Spleen (tissue), 11 donors: ENCODE results near the gene KNL1. TPM values are rescaled to one million over a fixed set of nuclear protein-coding genes. Genes with fewer than 3 reads are reported as not detected.
A peak's percentile ranks its signal among the peaks of the same experiment; 100 is the strongest.

ENCODE experiments used
- DNase-seq: peaks from one replicate; pipeline ENCODE4 v3.0.0-alpha.2; 2020
- H3K27ac ChIP-seq, 8 donors: fragments of 200-600 bp; sonication (generic) in 7 of 8; 1 replicate in 4 of 8; 2 replicates in 4 of 8; pipeline versions ENCODE4 v1.5.0 to v1.8.0; 2016 to 2021; ENCODE audit warnings: inconsistent platforms in 4 of 8, mild to moderate bottlenecking in 4 of 8, moderate library complexity in 1 of 8
- H3K27me3 ChIP-seq, 7 donors: fragments of 200-600 bp; sonication (generic) in 6 of 7; replicated peaks in 1 of 7; 1 replicate in 4 of 7; 2 replicates in 3 of 7; pipeline versions ENCODE4 v1.5.0 to v1.8.0; 2016 to 2021; ENCODE audit warnings: inconsistent platforms in 3 of 7, mild to moderate bottlenecking in 1 of 7
- H3K36me3 ChIP-seq, 6 donors: fragments of 200-600 bp; sonication (generic) in 5 of 6; 1 replicate in 4 of 6; 2 replicates in 2 of 6; pipeline versions ENCODE4 v1.5.0 to v1.8.0; 2016 to 2021; ENCODE audit warnings: inconsistent platforms in 2 of 6
- H3K4me1 ChIP-seq, 6 donors: fragments of 200-600 bp; sonication (generic) in 5 of 6; 1 replicate in 3 of 6; 2 replicates in 3 of 6; pipeline versions ENCODE4 v1.5.0 to v1.8.0; 2016 to 2021; ENCODE audit warnings: inconsistent platforms in 3 of 6
- H3K4me3 ChIP-seq, 8 donors: fragments of 200-600 bp; sonication (generic) in 7 of 8; 1 replicate in 4 of 8; 2 replicates in 4 of 8; pipeline versions ENCODE4 v1.5.0 to v1.8.0; 2016 to 2021; ENCODE audit warnings: inconsistent platforms in 4 of 8, mild to moderate bottlenecking in 4 of 8, moderate library complexity in 2 of 8
- H3K9me3 ChIP-seq, 8 donors: fragments of 200-600 bp; sonication (generic) in 7 of 8; 1 replicate in 4 of 8; 2 replicates in 4 of 8; pipeline versions ENCODE4 v1.5.0 to v1.8.0; 2016 to 2021; ENCODE audit warnings: inconsistent platforms in 4 of 8
- CTCF ChIP-seq, 11 experiments: fragments of 200-600 bp in 7 of 11; fragments of 450-650 bp in 4 of 11; sonication (generic) in 4 of 11; IDR thresholded peaks in 8 of 11; conservative IDR thresholded peaks in 3 of 11; 1 replicate in 7 of 11; 2 replicates in 4 of 11; pipeline versions ENCODE4 v1.4.0 to v1.8.0; 2016 to 2021; ENCODE audit warnings: antibody characterized with exemption in 11 of 11, inconsistent platforms in 4 of 11, mild to moderate bottlenecking in 1 of 11
- POLR2A ChIP-seq, 3 donors: fragments of 450-650 bp; IDR thresholded peaks; one replicate each; pipeline ENCODE4 v1.5.1; 2017; ENCODE audit warnings: antibody characterized with exemption in 3 of 3, mild to moderate bottlenecking in 1 of 3
- POLR2AphosphoS5 ChIP-seq, 3 donors: sonication (generic); formaldehyde crosslinking; IDR thresholded peaks; one replicate each; pipeline ENCODE4 v1.5.1; 2017; ENCODE audit warnings: antibody characterized with exemption in 3 of 3
- WGBS, 5 donors: extraction: QIAGEN DNeasy Blood & Tissue Kit in 3 of 5; methylation state at CpG; one replicate each; pipeline versions ENCODE4 v1.1.5 to v1.1.7; 2013 to 2018; 5-methylcytosine and 5-hydroxymethylcytosine counted together
- intact Hi-C: fragments of 100-400 bp; cut with DNase I; formaldehyde crosslinking; loops from one replicate; pipeline ENCODE4 v1.15.0; 2023; ENCODE audit warnings: low total_unique reads
- polyA plus RNA-seq, 3 donors: library from polyadenylated mRNA; stranded (reverse); fragments of 200-250 nt; gene quantifications; one replicate each; pipeline ENCODE4 v1.2.1, GENCODE V29; 2013
- small RNA-seq, 4 donors: library from RNA; depleted of rRNA; stranded (forward); fragments of <200 nt; gene quantifications; one replicate each; pipeline ENCODE3, GENCODE V24; 2016
- total RNA-seq, 7 donors: library from RNA; depleted of rRNA in 3 of 7; stranded (reverse); fragments of >200 nt in 3 of 7; fragmentation: NEBNext Ultra II Directional in 4 of 7; extraction: Animal tissue kit (Norgen Biotek cat#: 25700) in 4 of 7; gene quantifications; one replicate each; pipeline versions ENCODE4 v1.1.0 to v1.2.1, GENCODE V29; 2016 to 2021
- donor health status: healthy with polysubstance abuse.
- donor health status: DM: no; HTN: no; CAD: no; lungs with moderate emphysema.
- donor health status: DM: no; HTN: no; CAD: no.
- donor health status: Bipolar disorder and iron deficiency.
- donor health status: healthy.
- donor health status: DM: no; HTN: no; CAD: no.
- donor health status: DM: yes; HTN: yes; CAD: no.

KNL1 gene
- total and polyA plus RNA-seq, 10 donors = 0.52 to 9.7 (median 4.2) TPM

- 90 to 96% (median 92%) methylated on average over 7 of the region's 7 CpGs for WGBS, 5 donors
- TF ChIP-seq POLR2AphosphoS5 (IDR thresholded peaks at IDR 0.05) = no peak
- TF ChIP-seq POLR2A (IDR thresholded peaks at IDR 0.05) = no peak
- TF ChIP-seq CTCF (IDR thresholded peaks at IDR 0.05 in 8 of 11, conservative IDR thresholded peaks at IDR 0.05 in 3 of 11) = peak in 2 of 11 experiments; percentile 12 to 31
- DNase-seq = no peak
- Histone ChIP-seq H3K4me1 (no peaks in the 10 kb centered on the region), H3K4me3 (no peak overlapping the region), H3K36me3 (peaks cover 0 to 70% (median 0%) of the 10 kb centered on the region in 6 donors), H3K27me3 (no peaks in the 10 kb centered on the region), H3K27ac (no peak overlapping the region), H3K9me3 (no peaks in the 10 kb centered on the region)
- intact Hi-C loops = no loop called here
Measured at GRCh38 chr15:40702077-40702476, 108.0 kb downstream of the KNL1 start.

GRCh38 chr15:40706121-40706520 is 112.1 kb downstream of the KNL1 start:
- TF ChIP-seq POLR2A (IDR thresholded peaks at IDR 0.05) = no peak
- no peak for TF ChIP-seq POLR2AphosphoS5 (IDR thresholded peaks at IDR 0.05)
- no peak for TF ChIP-seq CTCF (IDR thresholded peaks at IDR 0.05 in 8 of 11, conservative IDR thresholded peaks at IDR 0.05 in 3 of 11)
- no peaks in the 10 kb centered on the region for H3K27me3 ChIP-seq
- no peaks in the 10 kb centered on the region for H3K9me3 ChIP-seq
- intact Hi-C loops = no loop called here
- no peak for DNase-seq
- no peak overlapping the region for H3K27ac ChIP-seq
- peaks cover 0 to 93% (median 0%) of the 10 kb centered on the region in 6 donors for H3K36me3 ChIP-seq
- no peak overlapping the region for H3K4me3 ChIP-seq
- H3K4me1 ChIP-seq = no peaks in the 10 kb centered on the region
- 86 to 98% (median 94%) methylated on average over 2 of the region's 2 CpGs for WGBS, 5 donors

Small RNA genes within 50 kb of the gene (small RNA-seq; reads per million reads assigned to genes)
- gene RF00017 = 0 reads per million in 4 donors
- gene RN7SL376P = 0 reads per million in 4 donors

Other genes with a start within 250 kb of the KNL1 start
- not detected for gene PHGR1, start 243.2 kb upstream of the KNL1 start, total RNA-seq
- 1 to 10 TPM in 1 of 3 donors, under 1 TPM in 1, not detected in 1; 0.67 to 4.9 TPM for gene PHGR1, start 243.2 kb upstream of the KNL1 start, polyA plus RNA-seq
- gene DISP2, start 236.0 kb upstream of the KNL1 start, total RNA-seq = 1 to 10 TPM in 2 of 7 donors, under 1 TPM in 4, not detected in 1; 0.05 to 3.0 (median 0.45) TPM
- gene DISP2, start 236.0 kb upstream of the KNL1 start, polyA plus RNA-seq = under 1 TPM; 0.47 to 0.63 (median 0.54) TPM
- gene KNSTRN, start 211.5 kb upstream of the KNL1 start, total RNA-seq = 10 to 100 TPM in 4 of 7 donors, 1 to 10 TPM in 3; 8.3 to 16.8 (median 11.5) TPM
- gene KNSTRN, start 211.5 kb upstream of the KNL1 start, polyA plus RNA-seq = 10 to 100 TPM in 1 of 3 donors, 1 to 10 TPM in 2; 6.0 to 10.3 (median 9.0) TPM
- gene IVD, start 188.5 kb upstream of the KNL1 start, total RNA-seq = 10 to 100 TPM; 39.6 to 93.9 (median 61.6) TPM
- 10 to 100 TPM; 25.1 to 44.4 (median 35.1) TPM for gene IVD, start 188.5 kb upstream of the KNL1 start, polyA plus RNA-seq
- gene BAHD1, start 153.3 kb upstream of the KNL1 start, total RNA-seq = 10 to 100 TPM; 13.5 to 27.0 (median 22.2) TPM
- 10 to 100 TPM in 1 of 3 donors, 1 to 10 TPM in 2; 7.4 to 14.2 (median 8.7) TPM for gene BAHD1, start 153.3 kb upstream of the KNL1 start, polyA plus RNA-seq
- gene CHST14, start 123.3 kb upstream of the KNL1 start, total RNA-seq = 10 to 100 TPM; 12.0 to 18.5 (median 15.3) TPM
- 10 to 100 TPM in 1 of 3 donors, 1 to 10 TPM in 2; 7.1 to 10.6 (median 9.0) TPM for gene CHST14, start 123.3 kb upstream of the KNL1 start, polyA plus RNA-seq
- 10 to 100 TPM; 38.9 to 64.1 (median 46.4) TPM for gene CCDC32, start 29.2 kb upstream of the KNL1 start, total RNA-seq
- gene CCDC32, start 29.2 kb upstream of the KNL1 start, polyA plus RNA-seq = 10 to 100 TPM; 27.3 to 42.5 (median 33.6) TPM
- gene RPUSD2, start 24.9 kb upstream of the KNL1 start, total RNA-seq = 10 to 100 TPM in 1 of 7 donors, 1 to 10 TPM in 6; 7.1 to 11.0 (median 8.3) TPM
- 10 to 100 TPM; 11.2 to 12.3 (median 12.2) TPM for gene RPUSD2, start 24.9 kb upstream of the KNL1 start, polyA plus RNA-seq
- 1 to 10 TPM in 5 of 7 donors, under 1 TPM in 2; 0.43 to 5.5 (median 3.0) TPM for gene RAD51, start 100.9 kb downstream of the KNL1 start, total RNA-seq
- gene RAD51, start 100.9 kb downstream of the KNL1 start, polyA plus RNA-seq = 1 to 10 TPM in 2 of 3 donors, under 1 TPM in 1; 0.72 to 4.7 (median 2.0) TPM
- 10 to 100 TPM; 19.7 to 32.2 (median 25.6) TPM for gene RMDN3, start 161.0 kb downstream of the KNL1 start, total RNA-seq
- gene RMDN3, start 161.0 kb downstream of the KNL1 start, polyA plus RNA-seq = 10 to 100 TPM; 13.0 to 15.4 (median 13.7) TPM
- 10 to 100 TPM in 4 of 7 donors, 1 to 10 TPM in 3; 6.1 to 21.9 (median 13.6) TPM for gene GCHFR, start 169.8 kb downstream of the KNL1 start, total RNA-seq
- 10 to 100 TPM; 17.7 to 38.0 (median 23.6) TPM for gene GCHFR, start 169.8 kb downstream of the KNL1 start, polyA plus RNA-seq
- gene C15orf62, start 175.7 kb downstream of the KNL1 start, total RNA-seq = under 1 TPM in 6 of 7 donors, not detected in 1; 0.20 to 0.66 (median 0.39) TPM
- under 1 TPM; 0.36 to 0.39 (median 0.38) TPM for gene C15orf62, start 175.7 kb downstream of the KNL1 start, polyA plus RNA-seq
- 10 to 100 TPM; 16.1 to 31.1 (median 20.3) TPM for gene ZFYVE19, start 212.8 kb downstream of the KNL1 start, total RNA-seq
- 10 to 100 TPM; 23.2 to 31.7 (median 27.3) TPM for gene ZFYVE19, start 212.8 kb downstream of the KNL1 start, polyA plus RNA-seq
- 10 to 100 TPM; 16.2 to 57.1 (median 41.1) TPM for gene DNAJC17, start 213.2 kb downstream of the KNL1 start, total RNA-seq
- 10 to 100 TPM; 52.5 to 61.5 (median 60.4) TPM for gene DNAJC17, start 213.2 kb downstream of the KNL1 start, polyA plus RNA-seq
- not detected for gene PPP1R14D, start 234.5 kb downstream of the KNL1 start, total RNA-seq
- gene PPP1R14D, start 234.5 kb downstream of the KNL1 start, polyA plus RNA-seq = under 1 TPM in 1 of 3 donors, not detected in 2; 0.30 TPM
- gene SPINT1, start 249.8 kb downstream of the KNL1 start, total RNA-seq = 10 to 100 TPM in 4 of 7 donors, 1 to 10 TPM in 3; 6.5 to 25.8 (median 11.3) TPM
- gene SPINT1, start 249.8 kb downstream of the KNL1 start, polyA plus RNA-seq = 1 to 10 TPM; 4.8 to 5.6 (median 5.0) TPM